GM19397 (cell line): ENCODE results near the gene TSSK6.
A peak's percentile ranks its signal among the peaks of the same experiment; 100 is the strongest.

ENCODE experiments used
- ATAC-seq: cut with Tn5 transposase; IDR thresholded peaks from one replicate; pipeline ENCODE4 v1.9.1; 2021; ENCODE audit warnings: mild to moderate bottlenecking, moderate library complexity; ENCODE audit not compliant: unreplicated experiment

The TSSK6 gene

GRCh38 chr19:19531951-19532805 lies 16.8 kb upstream of the TSSK6 start:
- no peak for ATAC-seq

GRCh38 chr19:19530889-19531288 lies 15.5 kb upstream of the TSSK6 start:
- no peak for ATAC-seq

- no peak for ATAC-seq
Measured at GRCh38 chr19:19530423-19530804, 15.1 kb upstream of the TSSK6 start.

DNA sequence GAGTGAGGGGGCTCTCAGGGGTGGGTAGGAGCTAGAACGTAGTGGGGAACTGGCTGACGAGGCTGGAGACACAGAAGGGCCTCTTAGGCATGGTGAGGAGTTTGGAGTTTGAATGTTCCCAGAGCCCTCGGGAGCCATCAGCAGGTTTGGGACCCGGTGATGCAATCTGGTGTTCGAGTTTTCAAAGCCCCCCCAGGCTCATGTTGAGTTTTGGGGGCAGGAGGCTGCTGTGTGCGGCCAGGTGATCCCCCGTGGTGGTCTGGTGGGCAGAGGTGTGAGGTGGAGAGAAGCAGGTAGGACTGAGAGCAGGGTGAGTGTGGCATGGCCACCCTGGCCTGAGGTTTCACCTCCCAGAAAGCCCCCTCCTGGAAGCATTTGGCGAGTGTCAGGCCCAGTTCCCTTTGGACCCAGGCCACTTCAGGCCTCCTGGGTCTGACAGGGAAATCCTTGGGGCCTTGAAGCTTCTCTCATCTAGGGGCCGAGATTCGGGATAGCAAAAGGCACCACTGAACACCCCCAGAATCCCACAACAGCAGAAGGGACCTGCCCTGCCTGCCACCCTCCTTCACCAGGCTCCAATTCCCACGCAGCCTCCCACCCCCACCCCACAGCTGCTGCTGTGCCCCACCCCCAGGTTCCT lies 14.6 kb upstream of the TSSK6 start:
- no peak for ATAC-seq

DNA sequence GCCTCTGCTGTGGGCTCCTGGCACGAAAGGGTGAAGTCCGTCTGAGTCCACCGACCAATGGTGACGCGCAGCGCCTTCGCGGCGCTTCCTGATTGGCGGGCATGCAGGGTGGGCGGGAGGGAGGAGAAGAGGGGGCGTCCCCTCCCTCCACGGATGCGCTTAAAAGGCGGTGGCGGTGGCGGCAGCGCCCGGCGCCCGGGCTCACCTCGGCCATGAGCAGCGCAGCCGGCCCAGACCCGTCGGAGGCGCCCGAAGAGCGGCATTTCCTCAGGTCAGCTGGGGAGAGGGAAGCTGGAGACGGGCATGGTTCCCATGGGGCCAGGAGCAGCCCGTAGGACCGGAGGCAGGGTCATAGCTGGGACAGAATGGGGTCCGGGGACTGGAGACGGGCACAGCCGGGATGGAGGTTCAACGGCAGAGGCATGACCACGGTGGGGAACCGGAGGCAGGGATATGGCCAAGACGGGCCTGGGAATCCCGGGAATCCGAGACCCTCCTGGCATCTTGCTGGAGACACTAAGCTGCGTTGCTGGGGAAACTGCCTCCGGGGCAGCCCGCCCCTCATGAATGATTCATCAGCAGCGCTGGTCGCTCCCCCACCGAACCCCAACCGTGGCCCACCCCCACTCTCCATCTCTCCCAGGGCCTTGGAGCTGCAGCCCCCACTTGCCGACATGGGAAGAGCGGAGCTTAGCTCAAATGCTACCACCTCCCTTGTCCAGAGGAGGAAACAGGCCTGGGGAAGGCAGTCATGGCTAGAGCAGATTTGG lies 13.6 kb upstream of the TSSK6 start, which contains the start of gene YJEFN3:
YJEFN3 (plus strand) TSS at position 191 of the 770 bp plus-strand sequence; CDS start at position 213, 22 bp downstream.
- no peak for ATAC-seq

DNA sequence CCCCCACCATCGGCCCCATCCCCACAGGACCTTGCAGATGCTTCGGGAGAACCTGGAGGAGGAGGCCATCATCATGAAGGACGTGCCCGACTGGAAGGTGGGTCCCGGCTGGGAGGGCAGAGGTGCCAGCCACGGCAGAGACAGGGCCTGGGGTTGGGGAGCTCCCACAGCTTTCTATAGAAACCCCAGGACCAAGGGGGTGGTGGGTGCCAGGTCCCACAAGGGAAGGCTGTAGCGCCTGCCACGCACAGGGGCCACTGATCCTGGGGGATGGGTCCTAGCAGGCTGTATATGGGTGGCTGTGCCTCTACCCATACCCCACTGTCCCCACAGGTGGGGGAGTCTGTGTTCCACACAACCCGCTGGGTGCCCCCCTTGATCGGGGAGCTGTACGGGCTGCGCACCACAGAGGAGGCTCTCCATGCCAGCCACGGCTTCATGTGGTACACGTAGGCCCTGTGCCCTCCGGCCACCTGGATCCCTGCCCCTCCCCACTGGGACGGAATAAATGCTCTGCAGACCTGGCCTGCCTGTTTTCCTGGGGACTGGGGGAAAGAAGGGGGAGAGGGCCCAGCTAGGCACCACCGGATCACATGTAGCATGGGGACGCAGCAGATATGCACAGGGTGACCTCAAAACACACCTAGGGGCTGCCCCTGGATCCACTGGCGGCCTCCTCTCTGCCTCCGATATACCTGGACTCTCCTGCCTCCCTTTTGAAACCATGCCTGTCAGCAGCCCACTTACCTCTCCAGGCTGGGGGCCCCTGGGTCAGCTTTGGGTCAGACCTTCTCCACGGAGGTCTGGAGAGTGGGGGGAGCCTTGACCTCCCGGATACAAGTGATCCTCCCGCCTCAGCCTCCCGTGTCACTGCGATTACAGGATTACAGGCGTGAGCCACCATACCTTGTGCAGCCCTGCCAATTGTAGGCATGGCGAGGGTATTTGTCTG lies 12.6 kb upstream of the TSSK6 start:
- no peak for ATAC-seq

- no peak for ATAC-seq
Measured at GRCh38 chr19:19527371-19527656, 12.0 kb upstream of the TSSK6 start.

GRCh38 chr19:19526581-19527370 lies 11.4 kb upstream of the TSSK6 start:
- ATAC-seq, result no peak

GRCh38 chr19:19525611-19526380 lies 10.4 kb upstream of the TSSK6 start:
- ATAC-seq, result no peak

DNA sequence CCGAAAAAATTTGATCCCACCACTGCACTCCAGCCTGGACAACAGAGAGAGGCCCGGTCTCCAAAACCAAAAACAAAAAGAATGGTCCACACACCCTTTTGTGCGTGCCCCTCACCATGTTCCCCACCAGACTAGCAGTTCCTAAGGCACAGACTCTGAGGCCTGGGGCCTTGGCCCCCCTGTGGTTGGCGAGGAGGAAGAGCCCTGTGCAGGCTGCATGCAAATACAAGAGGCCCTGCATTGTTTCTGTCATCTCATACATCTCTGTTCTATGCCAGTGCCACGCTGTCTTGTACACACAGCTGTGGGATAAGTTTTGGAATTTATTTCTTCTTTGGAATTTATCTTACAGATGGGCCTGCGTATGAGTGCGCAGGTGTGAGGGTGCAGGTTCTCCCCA lies 8.7 kb upstream of the TSSK6 start:
- no peak for ATAC-seq

GRCh38 chr19:19523177-19523576 lies 7.8 kb upstream of the TSSK6 start:
- no peak for ATAC-seq

DNA sequence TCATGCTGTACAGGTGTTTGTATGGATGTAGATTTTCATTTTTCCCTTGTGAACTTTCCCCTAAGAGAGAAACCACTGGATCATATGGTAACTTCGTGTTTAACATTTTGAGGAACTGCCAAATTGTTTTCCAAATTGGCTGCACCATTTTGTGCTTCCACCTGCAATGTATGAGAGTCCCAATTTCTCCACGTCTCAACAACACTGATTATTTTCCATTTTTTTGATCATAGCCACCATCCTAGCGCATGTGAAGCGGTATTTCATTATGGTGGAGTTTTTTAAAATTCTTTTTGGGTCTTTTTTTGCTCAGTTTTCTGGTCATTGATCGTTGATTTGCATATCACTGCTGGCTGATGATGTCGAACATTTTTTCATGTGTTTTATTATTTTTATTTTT lies 5.6 kb upstream of the TSSK6 start:
- ATAC-seq, result no peak

DNA sequence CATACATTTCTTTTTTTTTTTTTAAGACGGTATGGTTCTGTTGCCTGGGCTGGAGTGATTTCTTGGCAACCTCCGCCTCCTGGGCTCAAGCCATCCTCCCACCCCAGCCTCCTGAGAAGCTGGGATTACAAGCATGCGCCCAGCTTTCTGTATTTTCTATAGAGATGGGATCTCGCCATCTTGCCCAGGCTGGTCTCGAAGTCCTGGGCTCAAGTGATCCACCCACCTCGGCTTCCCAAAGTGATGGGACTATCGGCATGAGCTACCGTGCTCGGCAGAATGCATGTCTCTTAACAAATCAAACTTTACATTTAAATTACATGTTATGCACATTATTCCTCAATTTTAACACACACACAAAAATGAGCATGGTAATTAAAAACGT lies 1.9 kb upstream of the TSSK6 start:
- ATAC-seq, result no peak

DNA sequence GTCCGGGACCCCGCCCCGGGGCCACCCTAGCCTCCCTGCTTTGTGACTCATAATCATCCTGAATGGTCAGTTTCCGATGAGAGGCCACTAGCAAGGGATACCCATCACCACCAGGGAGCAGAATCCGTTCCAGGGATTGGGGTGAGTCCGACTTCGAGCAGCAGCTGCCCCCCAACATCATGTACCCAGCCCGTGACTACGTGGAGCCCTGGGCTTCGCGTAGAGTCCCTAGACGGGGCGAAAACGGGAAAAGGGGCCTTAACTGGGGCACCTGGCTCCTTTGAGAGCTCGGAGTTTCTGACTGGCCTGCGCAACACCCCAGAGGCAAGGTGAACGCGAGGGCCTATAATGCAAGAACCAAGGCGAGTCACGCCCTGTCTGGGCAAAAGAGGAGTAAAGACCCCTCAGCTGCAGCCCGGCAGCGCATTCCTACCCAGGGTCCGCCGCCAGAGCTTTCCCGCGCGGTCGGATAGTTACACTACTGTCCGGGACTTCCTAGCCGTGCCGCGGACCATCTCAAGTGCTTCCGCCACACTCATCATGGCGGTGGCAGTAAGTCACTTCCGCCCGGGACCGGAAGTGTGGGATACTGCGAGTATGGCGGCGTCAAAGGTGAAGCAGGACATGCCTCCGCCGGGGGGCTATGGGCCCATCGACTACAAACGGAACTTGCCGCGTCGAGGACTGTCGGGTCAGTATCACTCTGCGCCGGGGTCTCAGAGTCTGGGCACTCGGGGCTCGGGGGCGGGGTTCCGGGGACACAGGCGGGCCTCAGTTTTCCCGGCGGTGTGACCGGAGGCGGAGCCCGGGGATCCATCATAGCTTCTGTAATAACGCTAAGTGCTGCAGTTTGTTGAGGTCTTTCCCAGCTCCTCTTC lies 533 bp upstream of the TSSK6 start, which contains the start of gene NDUFA13:
NDUFA13 (plus strand) TSS at position 584 of the 878 bp plus-strand sequence; CDS start at position 598, 14 bp downstream.
- peak; percentile 87 for ATAC-seq

- no peak for ATAC-seq
Measured at GRCh38 chr19:19514215-19514657, 1.1 kb downstream of the TSSK6 start.

DNA sequence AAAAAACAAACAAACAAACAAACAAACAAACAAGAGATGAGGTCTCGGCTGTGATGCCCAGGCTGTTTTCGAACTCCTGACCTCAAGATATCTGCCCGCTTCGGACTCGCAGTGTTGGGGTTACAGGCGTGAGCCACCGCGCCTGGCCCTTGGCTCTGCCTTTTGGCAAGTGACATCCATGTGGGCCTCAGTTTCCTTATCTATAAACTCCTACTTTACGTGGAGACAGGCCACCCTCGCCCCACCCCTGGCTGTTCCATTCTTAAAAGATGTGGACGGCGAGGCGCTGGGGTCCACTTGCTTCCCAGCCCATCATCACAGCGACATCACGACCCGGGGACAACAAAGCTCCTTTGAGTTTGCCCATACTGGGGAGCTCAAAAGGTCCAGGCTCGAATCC lies 1.7 kb downstream of the TSSK6 start:
- no peak for ATAC-seq

DNA sequence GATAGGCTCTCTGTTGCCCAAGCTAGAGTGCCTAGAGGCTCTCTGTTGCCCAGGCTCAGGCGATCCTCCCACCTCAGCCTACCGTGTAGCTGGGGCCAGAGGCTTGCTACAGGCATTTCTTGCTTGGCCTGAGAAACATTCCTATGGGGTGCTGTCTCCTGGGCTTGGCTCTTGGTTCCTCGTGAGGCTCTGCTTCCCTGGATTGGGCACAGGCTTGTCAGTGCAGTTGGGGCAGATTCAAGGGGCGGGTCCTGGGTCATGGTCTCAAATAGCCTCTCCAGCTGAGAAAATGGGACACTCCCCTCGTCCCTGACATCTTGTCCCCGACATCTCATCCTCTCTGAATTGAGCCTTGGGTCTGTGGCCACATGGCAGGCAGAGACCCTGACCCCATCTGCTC lies 4.9 kb downstream of the TSSK6 start:
- ATAC-seq, result no peak

DNA sequence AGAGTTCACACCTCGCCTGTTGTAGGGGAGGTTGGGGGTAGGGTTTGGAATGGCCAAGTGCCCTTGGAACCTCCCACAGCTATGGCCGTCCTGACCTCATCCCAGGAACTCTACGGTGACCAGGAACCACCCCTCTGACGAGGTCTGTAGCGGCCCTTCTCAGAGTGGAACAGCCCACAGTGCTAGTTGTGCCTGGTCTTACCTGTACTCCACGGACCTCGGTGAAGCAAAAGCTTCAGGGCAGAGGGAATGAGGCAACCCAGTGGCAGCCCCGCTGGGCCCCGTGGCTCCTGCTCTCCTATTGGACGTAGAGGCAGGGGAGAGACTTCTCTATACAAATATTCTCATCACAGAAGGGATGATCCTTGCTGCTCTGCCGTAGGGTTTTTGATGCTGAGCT lies 7.1 kb downstream of the TSSK6 start:
- no peak for ATAC-seq
